NCI-H69 (cell line): ENCODE measurements around the gene AGR2.
"Not testable (repeated sequence)": the region's sequence is repeated elsewhere in the genome, so short reads cannot be mapped to it uniquely, and the experiment has no call there.

ENCODE experiments used
- DNase-seq: peaks from one replicate; lab custom pipeline; 2025; lab: John Stamatoyannopoulos, UW

AGR2 gene

GRCh38 chr7:16804674-16805439, at the start of gene AGR2:
Gene AGR2 (minus strand): TSS chr7:16804999. CDS start chr7:16801796, 3,203 bp downstream.
- DNase-seq, result peak; percentile 96

GRCh38 chr7:16853189-16853588, 48.4 kb upstream of the AGR2 start:
- not testable (repeated sequence) for DNase-seq

DNA sequence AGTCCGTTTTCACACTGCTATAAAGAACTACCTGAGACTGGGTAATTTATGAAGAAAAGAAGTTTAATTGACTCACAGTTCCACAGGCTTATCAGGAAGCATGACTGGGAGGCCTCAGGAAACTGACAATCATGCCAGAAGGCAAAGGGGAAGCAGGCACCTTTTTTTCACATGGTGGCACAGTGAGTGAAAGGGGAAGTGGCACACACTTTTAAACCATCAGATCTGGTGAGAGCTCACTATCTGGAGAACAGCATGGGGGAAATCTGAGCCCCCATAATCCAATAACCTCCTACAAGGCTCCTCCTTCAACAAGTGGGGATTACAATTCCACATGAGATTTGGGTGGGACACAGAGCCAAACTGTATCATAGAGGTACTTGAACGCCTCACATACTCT, 47.0 kb upstream of the AGR2 start:
- DNase-seq, result peak; percentile 12

- no peak for DNase-seq
Measured at GRCh38 chr7:16850614-16851466, 46.0 kb upstream of the AGR2 start.

GRCh38 chr7:16849296-16850148, 44.7 kb upstream of the AGR2 start:
- DNase-seq, result no peak

GRCh38 chr7:16847381-16847860, 42.6 kb upstream of the AGR2 start:
- peak; percentile 97 for DNase-seq

DNA sequence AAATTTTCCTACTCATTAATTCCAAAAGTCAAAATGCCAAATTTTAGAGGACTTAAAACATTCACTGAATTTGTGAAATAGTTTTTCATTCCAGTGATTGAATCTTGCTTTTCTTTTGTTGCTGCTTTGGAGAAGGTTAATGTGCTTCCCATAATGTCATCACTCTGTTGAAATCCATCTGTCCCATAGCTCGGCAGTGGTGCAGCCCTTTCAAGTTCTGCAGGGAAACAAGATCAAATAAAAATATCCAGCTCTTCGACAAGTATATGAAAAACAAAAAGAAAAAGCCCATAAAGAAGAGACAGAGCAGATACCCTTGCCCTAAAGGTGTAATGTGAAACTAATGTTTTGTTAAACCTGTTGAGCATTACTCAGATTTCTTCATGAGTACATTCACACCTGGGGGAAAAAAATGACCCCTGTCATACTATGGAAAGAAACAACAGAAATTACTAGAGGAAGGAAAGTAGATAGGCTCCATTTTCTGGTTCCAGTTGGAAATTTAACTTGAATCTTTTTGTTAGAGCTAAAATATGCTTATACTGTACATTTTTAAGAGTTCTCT, 41.9 kb upstream of the AGR2 start:
- peak; percentile 83 for DNase-seq

DNA sequence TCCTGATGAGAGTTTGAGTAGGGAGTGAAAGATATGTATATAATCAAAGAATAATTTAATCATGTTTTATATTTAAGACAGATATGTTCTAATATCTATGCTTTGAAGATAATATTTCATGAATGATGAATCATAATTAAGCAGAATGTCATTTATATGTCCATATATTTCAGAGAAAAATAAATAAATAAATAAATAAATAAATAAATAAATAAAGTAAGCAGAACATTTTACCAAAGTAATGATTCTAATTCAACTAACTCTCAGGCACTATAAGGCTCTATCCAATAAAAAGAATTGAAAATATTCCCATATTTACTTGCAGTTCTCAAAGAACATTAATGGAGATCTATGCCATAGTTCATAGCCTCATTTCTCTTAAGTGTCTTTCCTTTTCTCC, 40.9 kb upstream of the AGR2 start:
- no peak for DNase-seq

DNA sequence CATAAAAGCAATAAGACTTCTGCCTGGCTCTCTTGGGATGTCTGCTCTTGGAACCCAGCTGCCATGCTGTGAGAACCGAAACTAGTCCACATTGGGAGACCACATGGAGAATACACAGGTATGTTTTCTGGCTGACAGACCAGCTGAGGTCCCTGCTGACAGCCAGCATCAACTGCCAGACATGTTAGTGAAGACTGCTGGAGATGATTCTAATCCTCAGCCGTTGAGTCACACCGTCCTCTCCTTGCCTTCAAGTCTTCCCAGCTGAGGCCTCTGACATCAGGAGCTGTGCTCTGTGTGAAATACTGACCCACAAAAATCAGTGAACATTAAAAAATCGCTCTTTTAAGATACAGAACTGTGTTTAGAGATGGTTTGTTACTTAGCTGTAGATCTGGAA, 36.9 kb upstream of the AGR2 start:
- no peak for DNase-seq

GRCh38 chr7:16840094-16840493, 35.3 kb upstream of the AGR2 start:
- DNase-seq, result no peak

DNA sequence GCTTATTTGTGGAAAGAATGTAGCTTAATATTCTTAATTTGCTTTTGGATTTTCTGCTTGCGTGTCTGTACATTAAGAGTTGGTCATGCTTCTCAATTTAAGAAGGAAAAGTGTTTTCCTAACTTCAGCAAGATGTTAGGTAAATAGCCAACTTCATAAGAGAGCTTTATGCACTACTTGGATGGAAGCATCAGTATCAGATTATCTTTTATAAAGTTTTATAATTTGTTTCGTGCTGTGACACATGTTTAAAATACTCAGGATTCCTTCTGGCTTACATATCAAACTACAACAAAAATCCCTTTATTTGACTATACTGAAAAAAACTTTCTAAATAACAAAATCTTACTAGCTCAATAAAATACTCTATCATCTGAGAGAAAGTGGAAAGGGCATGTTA, 34.8 kb upstream of the AGR2 start:
- DNase-seq, result no peak

- DNase-seq, result no peak
Measured at GRCh38 chr7:16838891-16839290, 34.1 kb upstream of the AGR2 start.

DNA sequence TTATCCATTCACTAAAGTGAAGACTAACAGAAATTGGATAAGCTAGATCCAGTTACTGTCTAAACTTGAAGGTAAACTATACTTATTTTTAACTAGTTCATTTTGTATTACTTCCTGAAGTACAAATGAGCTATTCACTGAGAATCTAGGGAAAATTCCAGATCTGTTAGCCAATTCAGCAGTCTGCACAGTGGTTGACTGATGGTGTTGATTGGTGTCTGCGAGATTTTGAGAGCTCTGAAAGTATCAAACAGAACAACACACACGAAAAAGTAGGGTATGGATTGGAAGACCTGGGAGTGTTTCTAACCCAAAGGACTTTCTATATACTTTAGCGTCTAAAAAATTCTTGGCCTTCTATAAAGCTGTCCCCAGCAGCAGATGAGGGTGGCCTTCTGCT, 33.6 kb upstream of the AGR2 start:
- no peak for DNase-seq

- no peak for DNase-seq
Measured at GRCh38 chr7:16836481-16836880, 31.7 kb upstream of the AGR2 start.

DNA sequence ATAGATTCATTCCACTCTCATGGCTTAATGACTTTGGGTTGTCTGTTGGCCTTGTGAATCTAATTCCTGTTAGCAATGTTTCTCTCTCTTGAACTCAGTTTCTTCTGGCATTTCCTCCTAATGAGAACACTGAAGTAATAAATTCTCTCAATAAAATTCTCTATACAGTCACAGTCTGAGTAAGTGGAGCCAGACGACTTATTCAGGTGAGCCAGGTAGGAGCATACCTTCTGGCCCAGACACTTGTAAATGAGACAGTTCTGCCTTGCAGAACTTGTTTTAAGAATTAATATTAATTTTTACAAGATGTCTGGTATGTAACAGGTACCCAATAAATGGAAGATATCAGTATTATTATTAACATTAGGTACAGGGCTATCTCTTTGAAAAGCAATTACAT, 28.6 kb upstream of the AGR2 start:
- no peak for DNase-seq

- no peak for DNase-seq
Measured at GRCh38 chr7:16826060-16826459, 21.3 kb upstream of the AGR2 start.

GRCh38 chr7:16822029-16822428, 17.2 kb upstream of the AGR2 start:
- no peak for DNase-seq

DNA sequence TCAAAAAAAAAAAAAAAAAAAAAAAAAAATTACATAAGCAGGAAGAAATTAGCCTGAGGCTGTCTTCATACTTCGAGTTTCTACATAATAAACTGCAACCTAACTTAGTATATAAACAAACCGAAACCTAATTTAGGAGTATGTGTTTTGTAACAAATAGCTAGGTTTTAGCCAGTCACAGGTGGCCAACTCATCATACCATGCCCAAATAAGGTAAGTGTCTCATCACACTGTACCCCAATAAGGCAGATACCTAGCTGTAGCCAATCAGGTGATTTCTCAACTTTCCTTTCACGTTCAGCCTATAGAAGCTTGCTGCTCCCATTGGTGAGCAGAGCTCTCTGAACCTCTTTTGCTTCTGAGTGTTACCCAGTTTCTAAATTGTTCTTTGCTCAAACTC, 13.9 kb upstream of the AGR2 start:
- no peak for DNase-seq

- DNase-seq, result peak; percentile 71
Measured at GRCh38 chr7:16817536-16817935, 12.7 kb upstream of the AGR2 start.

DNA sequence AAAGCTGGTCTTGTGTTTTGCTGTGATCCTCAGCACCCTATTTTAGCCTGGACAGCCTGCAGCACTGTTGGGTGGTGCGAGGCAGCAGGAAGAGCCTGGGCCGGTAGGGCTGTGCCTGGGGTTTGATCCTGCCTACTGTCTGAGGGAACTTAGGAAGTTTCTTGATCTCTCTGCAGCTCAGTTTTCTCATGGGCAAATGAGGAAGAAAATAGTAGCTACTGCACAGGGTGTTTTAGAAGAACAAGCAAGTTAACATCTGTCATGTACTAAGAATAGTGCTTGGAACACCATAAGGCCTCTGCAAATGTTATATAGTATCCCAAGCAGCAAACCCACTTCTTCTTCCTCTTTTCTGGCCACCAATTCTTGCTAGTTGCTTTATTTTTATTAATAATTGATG, 12.0 kb upstream of the AGR2 start:
- peak; percentile 25 for DNase-seq

GRCh38 chr7:16815001-16815400, 10.2 kb upstream of the AGR2 start:
- peak; percentile 27 for DNase-seq

GRCh38 chr7:16813232-16813616, 8.4 kb upstream of the AGR2 start:
- peak; percentile 58 for DNase-seq
